ENCODE data around the gene DLX2.

- no peak for TF ChIP-seq GATA3 (IDR thresholded peaks at IDR 0.05; ENCODE audit: low read depth, low read length)
- no peak for TF ChIP-seq GATA2 (IDR thresholded peaks at IDR 0.05; ENCODE audit: low read depth, low read length)
Measured at GRCh38 chr2:172095146-172095904, 7.4 kb downstream of the DLX2 start.

All from SH-SY5Y (cell line).